ENCODE data around the gene GSTM5.
"Not testable (repeated sequence)": the region's sequence is repeated elsewhere in the genome, so short reads cannot be mapped to it uniquely, and the experiment has no call there.

GSTM5 gene

GRCh38 chr1:109722908-109723691, 11.0 kb downstream of the GSTM5 start:
- DNase-seq: no peak
- in situ Hi-C loops (cut with MboI; ENCODE audit: low pct_unique_long_range_greater_than_20kb, low sequenced_read_pairs): no loop called here

GRCh38 chr1:109724933-109725332, 12.9 kb downstream of the GSTM5 start:
- DNase-seq: no peak
- in situ Hi-C loops (cut with MboI; ENCODE audit: low pct_unique_long_range_greater_than_20kb, low sequenced_read_pairs): no loop called here

- in situ Hi-C loops (cut with MboI; ENCODE audit: low pct_unique_long_range_greater_than_20kb, low sequenced_read_pairs): no loop called here
- DNase-seq: no peak
Measured at GRCh38 chr1:109725510-109725909, 13.5 kb downstream of the GSTM5 start.

- in situ Hi-C loops (cut with MboI; ENCODE audit: low pct_unique_long_range_greater_than_20kb, low sequenced_read_pairs): no loop called here
Measured at GRCh38 chr1:109726007-109726406, 14.0 kb downstream of the GSTM5 start.

GRCh38 chr1:109726728-109727373, 14.8 kb downstream of the GSTM5 start:
- in situ Hi-C loops (cut with MboI; ENCODE audit: low pct_unique_long_range_greater_than_20kb, low sequenced_read_pairs): no loop called here
- no peak for DNase-seq

More at GRCh38 chr1:109726007-109726406, 14.0 kb downstream of the GSTM5 start:
- no peak for DNase-seq

GRCh38 chr1:109728870-109729269, 16.8 kb downstream of the GSTM5 start:
- in situ Hi-C loops (cut with MboI; ENCODE audit: low pct_unique_long_range_greater_than_20kb, low sequenced_read_pairs): no loop called here
- DNase-seq: no peak

GRCh38 chr1:109730666-109731065, 18.6 kb downstream of the GSTM5 start:
- in situ Hi-C loops (cut with MboI; ENCODE audit: low pct_unique_long_range_greater_than_20kb, low sequenced_read_pairs): no loop called here
- DNase-seq: no peak

GRCh38 chr1:109732390-109732881, 20.4 kb downstream of the GSTM5 start:
- no peak for DNase-seq
- in situ Hi-C loops (cut with MboI; ENCODE audit: low pct_unique_long_range_greater_than_20kb, low sequenced_read_pairs): no loop called here

GRCh38 chr1:109733236-109733870, 21.3 kb downstream of the GSTM5 start:
- in situ Hi-C loops (cut with MboI; ENCODE audit: low pct_unique_long_range_greater_than_20kb, low sequenced_read_pairs): no loop called here
- no peak for DNase-seq

GRCh38 chr1:109739738-109740614, 27.9 kb downstream of the GSTM5 start:
- in situ Hi-C loops (cut with MboI; ENCODE audit: low pct_unique_long_range_greater_than_20kb, low sequenced_read_pairs): no loop called here
- DNase-seq: no peak

GRCh38 chr1:109740615-109741373, 28.7 kb downstream of the GSTM5 start, which contains the start of gene GSTM3:
TSS of gene GSTM3 (minus strand) at chr1:109741038. CDS start at chr1:109740287, 751 bp downstream.
- no peak for DNase-seq
- in situ Hi-C loops (cut with MboI; ENCODE audit: low pct_unique_long_range_greater_than_20kb, low sequenced_read_pairs): no loop called here

- in situ Hi-C loops (cut with MboI; ENCODE audit: low pct_unique_long_range_greater_than_20kb, low sequenced_read_pairs); DNase-seq: not testable (repeated sequence)
Measured at GRCh38 chr1:109748311-109748710, 36.3 kb downstream of the GSTM5 start.

GRCh38 chr1:109749221-109749620, 37.2 kb downstream of the GSTM5 start:
- in situ Hi-C loops (cut with MboI; ENCODE audit: low pct_unique_long_range_greater_than_20kb, low sequenced_read_pairs): no loop called here
- no peak for DNase-seq

GRCh38 chr1:109750241-109750882, 38.3 kb downstream of the GSTM5 start:
- in situ Hi-C loops (cut with MboI; ENCODE audit: low pct_unique_long_range_greater_than_20kb, low sequenced_read_pairs): loop anchor here (25.0 kb wide), 1 partner anchor 88 kb away; the partner anchor contains the start of genes GSTM2 and GSTM4

GRCh38 chr1:109750920-109751319, 38.9 kb downstream of the GSTM5 start:
- in situ Hi-C loops (cut with MboI; ENCODE audit: low pct_unique_long_range_greater_than_20kb, low sequenced_read_pairs): loop anchor here (25.0 kb wide), 1 partner anchor 89 kb away; the partner anchor contains the start of genes GSTM2 and GSTM4
- DNase-seq: no peak

More at GRCh38 chr1:109750241-109750882, 38.3 kb downstream of the GSTM5 start:
- no peak for DNase-seq

GRCh38 chr1:109751531-109752260, 39.6 kb downstream of the GSTM5 start:
- in situ Hi-C loops (cut with MboI; ENCODE audit: low pct_unique_long_range_greater_than_20kb, low sequenced_read_pairs): loop anchor here (25.0 kb wide), 1 partner anchor 89 kb away; the partner anchor contains the start of genes GSTM2 and GSTM4

GRCh38 chr1:109754738-109755137, 42.7 kb downstream of the GSTM5 start:
- in situ Hi-C loops (cut with MboI; ENCODE audit: low pct_unique_long_range_greater_than_20kb, low sequenced_read_pairs): loop anchor here (25.0 kb wide), 1 partner anchor 92 kb away; the partner anchor contains the start of genes GSTM2 and GSTM4
- DNase-seq: no peak

More at GRCh38 chr1:109751531-109752260, 39.6 kb downstream of the GSTM5 start:
- DNase-seq: no peak

Measured in KBM-7 (cell line).